Urinary bladder (tissue), 4 donors: ENCODE results near the gene SNAPIN. TPM values are rescaled to one million over a fixed set of nuclear protein-coding genes. Genes with fewer than 3 reads are reported as not detected.

ENCODE experiments used
- DNase-seq: peaks from one replicate; pipeline ENCODE4 v3.0.0-alpha.2; 2015; ENCODE audit errors: extremely low spot score
- H3K27ac ChIP-seq: one replicate; pipeline ENCODE4 v1.5.1; 2013; ENCODE audit warnings: low read depth, mild to moderate bottlenecking, moderate library complexity
- H3K36me3 ChIP-seq: one replicate; pipeline ENCODE4 v1.6.1; 2013; ENCODE audit warnings: mild to moderate bottlenecking, moderate library complexity; ENCODE audit not compliant: insufficient read depth
- H3K4me1 ChIP-seq: one replicate; pipeline ENCODE4 v1.6.1; 2013; ENCODE audit warnings: mild to moderate bottlenecking, moderate library complexity; ENCODE audit not compliant: insufficient read depth
- H3K4me3 ChIP-seq: one replicate; pipeline ENCODE4 v1.5.1; 2013; ENCODE audit warnings: low read depth, low read length
- WGBS: extraction: QIAGEN DNeasy Blood & Tissue Kit; methylation state at CpG from one replicate; pipeline ENCODE4 v1.1.7; 2013; 5-methylcytosine and 5-hydroxymethylcytosine counted together
- polyA plus RNA-seq: library from polyadenylated mRNA; stranded (reverse); fragments of 200-250 nt; gene quantifications from one replicate; pipeline ENCODE4 v1.2.3, GENCODE V29; 2013
- small RNA-seq: library from RNA; depleted of rRNA; stranded (forward); fragments of <200 nt; gene quantifications from one replicate; pipeline ENCODE3, GENCODE V24; 2014
- total RNA-seq: library from RNA; depleted of rRNA; stranded (reverse); fragments of >200 nt; gene quantifications from one replicate; pipeline ENCODE4 v1.2.3, GENCODE V29; 2014
- donor health status: healthy with polysubstance abuse.
- donor health status: healthy.

The SNAPIN gene
- total and polyA plus RNA-seq, 2 donors = 36.9 to 55.9 TPM

GRCh38 chr1:153705484-153705883 lies 47.0 kb downstream of the SNAPIN start:
- Histone ChIP-seq H3K4me3 (no peak overlapping the region), H3K4me1 (no peaks in the 10 kb centered on the region), H3K27ac (no peak overlapping the region), H3K36me3 (no peaks in the 10 kb centered on the region)
- DNase-seq = no peak
- 90% methylated on average over 9 of the region's 9 CpGs for WGBS

- WGBS = 30% methylated on average over 7 of the region's 7 CpGs
- no peaks in the 10 kb centered on the region for H3K36me3 ChIP-seq
- no peak for DNase-seq
Observed at GRCh38 chr1:153711026-153711425, 52.5 kb downstream of the SNAPIN start.

More at GRCh38 chr1:153711026-153711425, 52.5 kb downstream of the SNAPIN start:
- no peak overlapping the region for H3K27ac ChIP-seq
- H3K4me1 ChIP-seq = no peaks in the 10 kb centered on the region
- no peak overlapping the region for H3K4me3 ChIP-seq

Small RNA genes lying within 50 kb of the gene (small RNA-seq; reads per million reads assigned to genes)
- gene MIR8083 = not detected
- not detected for gene RN7SL372P

Other genes starting within 250 kb of the SNAPIN start
- not detected for gene S100A7A, start 242.2 kb upstream of the SNAPIN start, total RNA-seq
- gene S100A7A, start 242.2 kb upstream of the SNAPIN start, polyA plus RNA-seq = not detected
- not detected for gene S100A7, start 198.1 kb upstream of the SNAPIN start, total RNA-seq
- gene S100A7, start 198.1 kb upstream of the SNAPIN start, polyA plus RNA-seq = not detected
- gene S100A6, start 122.7 kb upstream of the SNAPIN start, total RNA-seq = 322 TPM
- gene S100A6, start 122.7 kb upstream of the SNAPIN start, polyA plus RNA-seq = 1,706 TPM
- gene S100A5, start 117.8 kb upstream of the SNAPIN start, total RNA-seq = not detected
- 0.42 TPM for gene S100A5, start 117.8 kb upstream of the SNAPIN start, polyA plus RNA-seq
- 113 TPM for gene S100A4, start 112.9 kb upstream of the SNAPIN start, total RNA-seq
- gene S100A4, start 112.9 kb upstream of the SNAPIN start, polyA plus RNA-seq = 440 TPM
- gene S100A3, start 109.4 kb upstream of the SNAPIN start, total RNA-seq = not detected
- 5.2 TPM for gene S100A3, start 109.4 kb upstream of the SNAPIN start, polyA plus RNA-seq
- gene S100A2, start 92.9 kb upstream of the SNAPIN start, total RNA-seq = 26.2 TPM
- 91.2 TPM for gene S100A2, start 92.9 kb upstream of the SNAPIN start, polyA plus RNA-seq
- 51.3 TPM for gene S100A16, start 45.6 kb upstream of the SNAPIN start, total RNA-seq
- 83.8 TPM for gene S100A16, start 45.6 kb upstream of the SNAPIN start, polyA plus RNA-seq
- 8.1 TPM for gene S100A14, start 42.4 kb upstream of the SNAPIN start, total RNA-seq
- 7.1 TPM for gene S100A14, start 42.4 kb upstream of the SNAPIN start, polyA plus RNA-seq
- gene S100A13, start 31.2 kb upstream of the SNAPIN start, total RNA-seq = 35.6 TPM
- 193 TPM for gene S100A13, start 31.2 kb upstream of the SNAPIN start, polyA plus RNA-seq
- not detected for gene S100A1, start 30.3 kb upstream of the SNAPIN start, total RNA-seq
- gene S100A1, start 30.3 kb upstream of the SNAPIN start, polyA plus RNA-seq = 3.0 TPM
- gene CHTOP, start 24.6 kb upstream of the SNAPIN start, total RNA-seq = 53.8 TPM
- 63.9 TPM for gene CHTOP, start 24.6 kb upstream of the SNAPIN start, polyA plus RNA-seq
- gene ILF2, start 12.3 kb downstream of the SNAPIN start, total RNA-seq = 132 TPM
- 77.2 TPM for gene ILF2, start 12.3 kb downstream of the SNAPIN start, polyA plus RNA-seq
- 9.5 TPM for gene NPR1, start 20.0 kb downstream of the SNAPIN start, total RNA-seq
- 31.6 TPM for gene NPR1, start 20.0 kb downstream of the SNAPIN start, polyA plus RNA-seq
- gene INTS3, start 69.3 kb downstream of the SNAPIN start, total RNA-seq = 44.0 TPM
- 35.9 TPM for gene INTS3, start 69.3 kb downstream of the SNAPIN start, polyA plus RNA-seq
- 20.7 TPM for gene SLC27A3, start 116.7 kb downstream of the SNAPIN start, total RNA-seq
- gene SLC27A3, start 116.7 kb downstream of the SNAPIN start, polyA plus RNA-seq = 41.0 TPM